GM06990 (cell line): Measurements from ENCODE around the gene NUCKS1.

ENCODE experiments used
- DNase-seq: peaks from one replicate; pipeline ENCODE4 v3.0.0-alpha.2; 2011; ENCODE audit not compliant: insufficient read length; ENCODE audit errors: extremely low read depth
- H3K27me3 ChIP-seq: replicated peaks from 2 replicates; pipeline ENCODE4 v1.6.0; 2011; ENCODE audit warnings: low read length; ENCODE audit not compliant: control insufficient read depth, insufficient read depth
- H3K36me3 ChIP-seq: 2 replicates; pipeline ENCODE4 v1.5.1; 2011; ENCODE audit warnings: low read length; ENCODE audit not compliant: control insufficient read depth, insufficient read depth
- H3K4me3 ChIP-seq: replicated peaks from 2 replicates; pipeline ENCODE4 v1.5.1; 2011; ENCODE audit warnings: low read depth, mild to moderate bottlenecking, control low read depth, low read length
- TF ChIP-seq, protein P1 (sequence below): IDR thresholded peaks from 2 replicates; pipeline ENCODE4 v1.5.1; 2011; ENCODE audit warnings: low read length, control low read depth, mild to moderate bottlenecking, inconsistent platforms; ENCODE audit not compliant: insufficient read depth, poor library complexity, severe bottlenecking

The NUCKS1 gene

GRCh38 chr1:205760606-205761005, 10.6 kb upstream of the NUCKS1 start:
- Histone ChIP-seq H3K27me3 (no peaks in the 10 kb centered on the region), H3K36me3 (no peaks in the 10 kb centered on the region), H3K4me3 (no peak overlapping the region)
- TF ChIP-seq, protein P1, sequence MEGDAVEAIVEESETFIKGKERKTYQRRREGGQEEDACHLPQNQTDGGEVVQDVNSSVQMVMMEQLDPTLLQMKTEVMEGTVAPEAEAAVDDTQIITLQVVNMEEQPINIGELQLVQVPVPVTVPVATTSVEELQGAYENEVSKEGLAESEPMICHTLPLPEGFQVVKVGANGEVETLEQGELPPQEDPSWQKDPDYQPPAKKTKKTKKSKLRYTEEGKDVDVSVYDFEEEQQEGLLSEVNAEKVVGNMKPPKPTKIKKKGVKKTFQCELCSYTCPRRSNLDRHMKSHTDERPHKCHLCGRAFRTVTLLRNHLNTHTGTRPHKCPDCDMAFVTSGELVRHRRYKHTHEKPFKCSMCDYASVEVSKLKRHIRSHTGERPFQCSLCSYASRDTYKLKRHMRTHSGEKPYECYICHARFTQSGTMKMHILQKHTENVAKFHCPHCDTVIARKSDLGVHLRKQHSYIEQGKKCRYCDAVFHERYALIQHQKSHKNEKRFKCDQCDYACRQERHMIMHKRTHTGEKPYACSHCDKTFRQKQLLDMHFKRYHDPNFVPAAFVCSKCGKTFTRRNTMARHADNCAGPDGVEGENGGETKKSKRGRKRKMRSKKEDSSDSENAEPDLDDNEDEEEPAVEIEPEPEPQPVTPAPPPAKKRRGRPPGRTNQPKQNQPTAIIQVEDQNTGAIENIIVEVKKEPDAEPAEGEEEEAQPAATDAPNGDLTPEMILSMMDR, result no peak
- DNase-seq, result no peak

DNA sequence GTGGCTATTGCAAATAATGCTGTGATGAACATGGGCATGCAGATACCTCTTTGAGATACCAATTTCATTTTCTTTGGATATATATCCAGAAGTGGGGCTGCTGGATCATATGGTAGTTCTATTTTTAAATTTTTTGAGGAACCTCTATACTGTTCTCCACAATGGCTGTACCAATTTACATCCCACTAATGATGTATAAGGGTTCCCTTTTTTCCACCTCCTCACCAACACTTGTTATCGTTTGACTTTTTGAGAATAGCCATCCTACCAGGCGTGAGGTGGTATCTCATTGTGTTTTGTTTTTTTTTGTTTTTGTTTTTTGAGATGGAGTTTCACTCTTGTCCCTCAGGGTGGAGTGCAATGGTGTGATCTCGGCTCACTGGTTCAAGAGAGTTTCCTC, 6.6 kb upstream of the NUCKS1 start:
- no peaks in the 10 kb centered on the region for H3K36me3 ChIP-seq
- TF ChIP-seq, protein P1, result no peak

GRCh38 chr1:205754857-205755256, 4.9 kb upstream of the NUCKS1 start:
- no peaks in the 10 kb centered on the region for H3K27me3 ChIP-seq
- no peak for DNase-seq
- TF ChIP-seq, protein P1, result no peak

More for the DNA sequence above, 6.6 kb upstream of the NUCKS1 start:
- Histone ChIP-seq H3K27me3 (no peaks in the 10 kb centered on the region), H3K4me3 (no peak overlapping the region)
- no peak for DNase-seq

DNA sequence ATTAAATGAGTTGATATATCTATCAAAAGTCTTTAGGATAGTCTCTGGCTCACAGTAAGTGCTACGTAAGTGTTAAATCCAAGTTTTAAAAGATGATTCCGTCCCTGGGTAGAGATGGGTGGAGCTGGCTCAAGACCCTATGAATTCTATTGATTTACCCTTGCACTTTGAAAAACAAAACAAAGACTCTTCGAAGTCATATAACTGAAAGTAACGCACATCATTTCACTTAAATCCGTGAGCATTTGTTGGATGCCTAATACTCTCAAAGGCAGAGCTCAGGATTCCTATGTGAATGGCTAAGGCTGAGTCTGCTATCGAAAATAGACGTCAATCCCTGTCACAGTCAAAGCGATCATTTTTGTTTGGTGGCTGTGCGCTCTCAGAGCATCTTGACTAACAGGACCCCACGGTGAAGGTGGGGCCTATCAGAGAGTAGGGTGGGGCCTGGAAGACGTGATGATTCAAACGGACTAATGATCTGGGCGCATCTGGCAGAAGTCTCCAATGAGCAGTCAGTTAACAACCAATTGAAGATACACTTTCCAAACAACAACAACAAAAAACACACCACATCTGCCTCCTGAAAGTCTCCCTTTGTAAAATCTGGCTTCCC, 1.2 kb upstream of the NUCKS1 start:
- TF ChIP-seq, protein P1, result no peak
- H3K4me3 ChIP-seq, result no peak overlapping the region
- no peak for DNase-seq
- no peaks in the 10 kb centered on the region for H3K36me3 ChIP-seq
- H3K27me3 ChIP-seq, result no peaks in the 10 kb centered on the region

More at GRCh38 chr1:205754857-205755256, 4.9 kb upstream of the NUCKS1 start:
- Histone ChIP-seq H3K36me3 (no peaks in the 10 kb centered on the region), H3K4me3 (no peak overlapping the region)

DNA sequence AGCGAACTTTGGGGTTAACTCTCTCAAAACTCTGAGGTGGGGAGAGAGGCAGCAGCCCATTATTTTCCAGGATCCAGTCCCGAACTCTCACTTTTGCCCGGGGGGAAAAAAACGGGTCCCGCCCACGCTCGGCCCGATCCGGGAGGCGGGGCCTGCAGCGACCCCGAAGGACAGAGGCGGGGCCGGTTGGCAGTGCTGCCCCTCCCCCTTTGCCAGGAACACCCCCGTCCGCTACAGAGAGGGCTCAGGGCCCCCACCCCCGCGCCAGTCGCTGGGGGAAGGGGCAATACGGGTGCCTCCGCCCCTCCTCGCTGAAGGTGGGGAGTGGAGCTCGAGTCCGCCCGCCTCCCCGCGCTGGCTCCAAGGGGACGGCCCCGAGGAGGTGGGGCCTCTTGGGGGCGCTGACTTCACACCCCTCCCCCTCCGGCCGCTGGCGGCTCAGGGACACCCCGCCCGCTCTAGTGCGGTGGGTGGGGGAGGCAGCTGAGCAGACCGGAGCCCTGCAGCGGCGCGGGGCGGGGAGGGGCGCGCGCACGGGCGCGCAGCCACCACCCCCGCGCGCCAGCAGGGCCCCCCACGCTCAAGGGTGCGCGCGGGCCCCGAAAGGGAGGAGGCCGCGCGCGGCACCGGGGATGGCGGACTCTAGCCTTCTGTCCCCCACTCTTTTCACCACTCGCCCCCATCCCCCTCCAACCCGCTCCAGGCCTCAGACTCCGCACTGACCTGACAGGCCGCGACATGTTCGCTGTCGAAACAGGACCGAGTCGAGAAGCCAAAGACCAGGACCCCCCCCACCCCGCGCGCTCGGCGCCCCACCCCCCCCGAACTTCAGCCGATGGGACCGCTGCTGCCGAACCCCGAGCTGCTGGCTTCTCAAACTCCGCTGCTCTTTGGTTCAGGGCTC, 496 bp downstream of the NUCKS1 start:
- Histone ChIP-seq H3K36me3 (no peaks in the 10 kb centered on the region), H3K4me3 (peak overlapping the region; percentile 89), H3K27me3 (no peaks in the 10 kb centered on the region)
- TF ChIP-seq, protein P1, result no peak
- peak; percentile 95 for DNase-seq
